SK-N-SH treated with all-trans-retinoic acid at 6 μM for 48 hours (cell line): ENCODE data around the gene PON3.

Experiments used
- ATAC-seq: fragments of 200-7000 bp; cut with Tn5 transposase; 3 replicates; pipeline ENCODE4 v1.9.1; 2020; ENCODE audit warnings: mild to moderate bottlenecking, moderate library complexity
- ARNTL ChIP-seq: fragments of 450-650 bp; formaldehyde crosslinking; IDR thresholded peaks from 2 replicates; pipeline ENCODE4 v1.5.0; 2020; ENCODE audit warnings: low read depth, mild to moderate bottlenecking, moderate library complexity, borderline replicate concordance
- BACH2 ChIP-seq: fragments of 250-450 bp; sonication (Bioruptor Pico); IDR thresholded peaks from 2 replicates; pipeline ENCODE4 v1.9.0; 2021; ENCODE audit warnings: mild to moderate bottlenecking, borderline replicate concordance
- CREB5 ChIP-seq: fragments of 250-450 bp; sonication (Bioruptor Pico); IDR thresholded peaks from 2 replicates; pipeline ENCODE4 v1.5.1; 2020; ENCODE audit warnings: low read depth, mild to moderate bottlenecking, moderate library complexity
- CSDC2 ChIP-seq: fragments of 250-450 bp; sonication (Bioruptor Pico); IDR thresholded peaks from 2 replicates; pipeline ENCODE4 v1.5.0; 2020; ENCODE audit warnings: mild to moderate bottlenecking, moderate library complexity
- CSRNP3 ChIP-seq: fragments of 250-450 bp; sonication (Bioruptor Pico); IDR thresholded peaks from 2 replicates; pipeline ENCODE4 v1.5.1; 2021; ENCODE audit warnings: mild to moderate bottlenecking, moderate library complexity
- ESRRG ChIP-seq: fragments of 250-450 bp; sonication (Bioruptor Pico); IDR thresholded peaks from 2 replicates; pipeline ENCODE4 v1.6.1; 2021; ENCODE audit warnings: mild to moderate bottlenecking
- GLIS3 ChIP-seq: fragments of 250-450 bp; sonication (Bioruptor Pico); IDR thresholded peaks from 2 replicates; pipeline ENCODE4 v1.5.0; 2020; ENCODE audit warnings: mild to moderate bottlenecking, moderate library complexity
- ISL1 ChIP-seq: fragments of 250-450 bp; sonication (Bioruptor Pico); IDR thresholded peaks from 2 replicates; pipeline ENCODE4 v2.1.2; 2022; ENCODE audit warnings: mild to moderate bottlenecking, moderate library complexity
- OSR1 ChIP-seq: fragments of 250-450 bp; sonication (Bioruptor Pico); IDR thresholded peaks from 2 replicates; pipeline ENCODE4 v1.8.0; 2022; ENCODE audit warnings: moderate library complexity, mild to moderate bottlenecking, inconsistent platforms
- PATZ1 ChIP-seq: fragments of 250-450 bp; sonication (Bioruptor Pico); IDR thresholded peaks from 2 replicates; pipeline ENCODE4 v1.8.0; 2020; ENCODE audit warnings: mild to moderate bottlenecking, moderate library complexity, borderline replicate concordance
- PPARA ChIP-seq: fragments of 250-450 bp; sonication (Bioruptor Pico); IDR thresholded peaks from 2 replicates; pipeline ENCODE4 v1.5.0; 2020; ENCODE audit warnings: mild to moderate bottlenecking, borderline replicate concordance
- RARB ChIP-seq: fragments of 250-450 bp; sonication (Bioruptor Pico); IDR thresholded peaks from 2 replicates; pipeline ENCODE4 v1.8.0; 2021; ENCODE audit warnings: mild to moderate bottlenecking, moderate library complexity
- SNAI2 ChIP-seq: fragments of 250-450 bp; sonication (Bioruptor Pico); IDR thresholded peaks from 2 replicates; pipeline ENCODE4 v1.5.0; 2020; ENCODE audit warnings: mild to moderate bottlenecking, moderate library complexity
- TCF4 ChIP-seq: fragments of 250-450 bp; sonication (Bioruptor Pico); IDR thresholded peaks from 2 replicates; pipeline ENCODE4 v1.8.0; 2021; ENCODE audit warnings: mild to moderate bottlenecking, moderate library complexity, borderline replicate concordance
- TOX ChIP-seq: fragments of 250-450 bp; sonication (Bioruptor Pico); IDR thresholded peaks from 2 replicates; pipeline ENCODE4 v1.8.0; 2021; ENCODE audit warnings: mild to moderate bottlenecking, moderate library complexity, borderline replicate concordance
- TSHZ2 ChIP-seq: fragments of 250-450 bp; sonication (Bioruptor Pico); IDR thresholded peaks from 2 replicates; pipeline ENCODE4 v1.5.0; 2020; ENCODE audit warnings: mild to moderate bottlenecking, moderate library complexity
- ZC3H10 ChIP-seq: fragments of 250-450 bp; sonication (Bioruptor Pico); IDR thresholded peaks from 2 replicates; pipeline ENCODE4 v1.5.1; 2021; ENCODE audit warnings: mild to moderate bottlenecking, moderate library complexity
- ZFP3 ChIP-seq: fragments of 250-450 bp; sonication (Bioruptor Pico); IDR thresholded peaks from 2 replicates; pipeline ENCODE4 v1.5.0; 2020; ENCODE audit warnings: mild to moderate bottlenecking, moderate library complexity
- ZFP30 ChIP-seq: fragments of 450-650 bp; formaldehyde crosslinking; IDR thresholded peaks from 2 replicates; pipeline ENCODE4 v1.5.0; 2022; ENCODE audit warnings: mild to moderate bottlenecking, moderate library complexity
- ZNF565 ChIP-seq: fragments of 450-650 bp; formaldehyde crosslinking; conservative IDR thresholded peaks from 2 replicates; pipeline ENCODE4 v1.5.0; 2020; ENCODE audit warnings: low read depth, mild to moderate bottlenecking, moderate library complexity
- ZNF70 ChIP-seq: fragments of 450-650 bp; formaldehyde crosslinking; IDR thresholded peaks from 2 replicates; pipeline ENCODE4 v1.5.0; 2020; ENCODE audit warnings: mild to moderate bottlenecking, moderate library complexity
- ZNF8 ChIP-seq: fragments of 450-650 bp; formaldehyde crosslinking; IDR thresholded peaks from 2 replicates; pipeline ENCODE4 v1.5.0; 2020; ENCODE audit warnings: mild to moderate bottlenecking, moderate library complexity

The PON3 gene

GRCh38 chr7:95321720-95322119 lies 74.5 kb downstream of the PON3 start:
- ATAC-seq, result no peak

GRCh38 chr7:95320651-95321050 lies 75.5 kb downstream of the PON3 start:
- no peak for ATAC-seq
- TF ChIP-seq CSDC2 (CRISPR knock-in tag), result no peak
- TF ChIP-seq OSR1 (CRISPR knock-in tag), result no peak
- no peak for TF ChIP-seq TCF4 (CRISPR knock-in tag)
- no peak for TF ChIP-seq SNAI2 (CRISPR knock-in tag)
- TF ChIP-seq ESRRG, result no peak
- no peak for TF ChIP-seq CREB5 (CRISPR knock-in tag)
- no peak for TF ChIP-seq ZC3H10 (CRISPR knock-in tag)
- no peak for TF ChIP-seq GLIS3
- TF ChIP-seq ARNTL, result no peak
- TF ChIP-seq ZNF8 (CRISPR knock-in tag), result no peak
- no peak for TF ChIP-seq BACH2
- no peak for TF ChIP-seq TSHZ2 (CRISPR knock-in tag)
- TF ChIP-seq RARB (CRISPR knock-in tag), result no peak
- no peak for TF ChIP-seq ZNF565
- no peak for TF ChIP-seq ISL1
- no peak for TF ChIP-seq ZNF70 (CRISPR knock-in tag)
- TF ChIP-seq TOX (CRISPR knock-in tag), result no peak
- TF ChIP-seq CSRNP3 (CRISPR knock-in tag), result no peak
- TF ChIP-seq ZFP3 (CRISPR knock-in tag), result no peak
- TF ChIP-seq PATZ1 (CRISPR knock-in tag), result no peak

More at GRCh38 chr7:95321720-95322119, 74.5 kb downstream of the PON3 start:
- no peak for TF ChIP-seq ZFP3 (CRISPR knock-in tag)

- ATAC-seq, result no peak
Measured at GRCh38 chr7:95319570-95319969, 76.6 kb downstream of the PON3 start.

GRCh38 chr7:95318501-95319100 lies 77.6 kb downstream of the PON3 start:
- no peak for ATAC-seq
- TF ChIP-seq ISL1 (no peak), CSRNP3 (CRISPR knock-in tag) (no peak), ZFP3 (CRISPR knock-in tag) (no peak), RARB (CRISPR knock-in tag) (no peak), SNAI2 (CRISPR knock-in tag) (no peak), CREB5 (CRISPR knock-in tag) (no peak), TSHZ2 (CRISPR knock-in tag) (no peak), PPARA (CRISPR knock-in tag) (no peak), ZFP30 (CRISPR knock-in tag) (no peak), OSR1 (CRISPR knock-in tag) (no peak)

More at GRCh38 chr7:95319570-95319969, 76.6 kb downstream of the PON3 start:
- TF ChIP-seq SNAI2 (CRISPR knock-in tag), result no peak
- TF ChIP-seq TCF4 (CRISPR knock-in tag), result no peak
- no peak for TF ChIP-seq ARNTL
- TF ChIP-seq TOX (CRISPR knock-in tag), result no peak
- no peak for TF ChIP-seq ISL1
- TF ChIP-seq RARB (CRISPR knock-in tag), result no peak
- no peak for TF ChIP-seq ZC3H10 (CRISPR knock-in tag)
- no peak for TF ChIP-seq CSDC2 (CRISPR knock-in tag)
- no peak for TF ChIP-seq ZNF70 (CRISPR knock-in tag)
- TF ChIP-seq ZNF565, result no peak
- TF ChIP-seq GLIS3, result no peak
